ENCODE results near the gene RIN1. TPM values are rescaled to one million over a fixed set of nuclear protein-coding genes. Genes with fewer than 3 reads are reported as not detected.

RIN1 gene
- polyA plus RNA-seq, 4 donors, result 5.8 to 9.6 (median 7.2) TPM

GRCh38 chr11:66292543-66293332 is 43.5 kb downstream of the RIN1 start:
- peaks cover 0 to 4% (median 0%) of the 10 kb centered on the region in 3 donors for H3K36me3 ChIP-seq (ENCODE audit: control insufficient read depth in 3 of 3, insufficient read depth in 2 of 3, low read depth in 1 of 3, low read length in 3 of 3)
- H3K27ac ChIP-seq (ENCODE audit: low read depth in 1 of 3, low read length in 2 of 3), result no peak overlapping the region
- FAIRE-seq, result no peak
- no peak overlapping the region for H3K4me3 ChIP-seq (ENCODE audit: low read depth in 1 of 3, low read length in 3 of 3)
- no peaks in the 10 kb centered on the region for H3K9me3 ChIP-seq (ENCODE audit: control insufficient read depth in 2 of 2, insufficient read depth in 1 of 2, low read depth in 1 of 2, low read length in 1 of 2)
- DNase-seq, result no peak
- 20 to 47% (median 36%) methylated on average over 15 to 17 of the region's 17 CpGs for WGBS, 3 donors
- H3K4me1 ChIP-seq (ENCODE audit: control insufficient read depth in 3 of 3, insufficient read depth in 2 of 3, low read depth in 1 of 3, low read length in 2 of 3), result peaks cover 5 to 23% (median 8%) of the 10 kb centered on the region in 3 donors
- H3K27me3 ChIP-seq (ENCODE audit: control insufficient read depth in 3 of 3, insufficient read depth in 3 of 3, low read length in 3 of 3), result peaks cover 0 to 43% (median 5%) of the 10 kb centered on the region in 3 donors

- Histone ChIP-seq H3K4me3 (ENCODE audit: low read depth in 1 of 3, low read length in 3 of 3) (peak within 1 kb of the TSS in 2 of 3 donors; percentile 21 to 59), H3K27ac (ENCODE audit: low read depth in 1 of 3, low read length in 2 of 3) (no peak within 1 kb of the TSS), H3K36me3 (ENCODE audit: control insufficient read depth in 3 of 3, insufficient read depth in 2 of 3, low read depth in 1 of 3, low read length in 3 of 3) (peaks cover 0 to 11% (median 0%) of the 10 kb centered on the region in 3 donors), H3K9me3 (ENCODE audit: control insufficient read depth in 2 of 2, insufficient read depth in 1 of 2, low read depth in 1 of 2, low read length in 1 of 2) (no peaks in the 10 kb centered on the region), H3K27me3 (ENCODE audit: control insufficient read depth in 3 of 3, insufficient read depth in 3 of 3, low read length in 3 of 3) (peaks cover 0 to 38% (median 5%) of the 10 kb centered on the region in 3 donors), H3K4me1 (ENCODE audit: control insufficient read depth in 3 of 3, insufficient read depth in 2 of 3, low read depth in 1 of 3, low read length in 2 of 3) (peaks cover 5 to 31% (median 8%) of the 10 kb centered on the region in 3 donors)
- WGBS, 3 donors, result 2 to 3% (median 2%) methylated on average over 55 to 95 of the region's 95 CpGs
- no peak for FAIRE-seq
- peak in 1 of 2 donors; percentile 50 for DNase-seq
Measured at GRCh38 chr11:66291706-66292542, 44.3 kb downstream of the RIN1 start, which contains the start of gene TMEM151A. TMEM151A (plus strand) TSS chr11:66291894; CDS start chr11:66292014, 120 bp downstream.

- H3K27me3 ChIP-seq (ENCODE audit: control insufficient read depth in 3 of 3, insufficient read depth in 3 of 3, low read length in 3 of 3), result peaks cover 0 to 31% (median 5%) of the 10 kb centered on the region in 3 donors
- FAIRE-seq (no peak), DNase-seq (no peak)
- H3K36me3 ChIP-seq (ENCODE audit: control insufficient read depth in 3 of 3, insufficient read depth in 2 of 3, low read depth in 1 of 3, low read length in 3 of 3), result peaks cover 0 to 17% (median 0%) of the 10 kb centered on the region in 3 donors
- H3K9me3 ChIP-seq (ENCODE audit: control insufficient read depth in 2 of 2, insufficient read depth in 1 of 2, low read depth in 1 of 2, low read length in 1 of 2), result no peaks in the 10 kb centered on the region
- H3K4me3 ChIP-seq (ENCODE audit: low read depth in 1 of 3, low read length in 3 of 3), result peak overlapping the region in 2 of 3 donors; percentile 21 to 59
- no peak overlapping the region for H3K27ac ChIP-seq (ENCODE audit: low read depth in 1 of 3, low read length in 2 of 3)
- 11 to 17% (median 17%) methylated on average over 13 to 16 of the region's 16 CpGs for WGBS, 3 donors
- H3K4me1 ChIP-seq (ENCODE audit: control insufficient read depth in 3 of 3, insufficient read depth in 2 of 3, low read depth in 1 of 3, low read length in 2 of 3), result peaks cover 5 to 36% (median 8%) of the 10 kb centered on the region in 3 donors
Measured at GRCh38 chr11:66291303-66291705, 44.9 kb downstream of the RIN1 start.

- H3K27ac ChIP-seq (ENCODE audit: low read depth in 1 of 3, low read length in 2 of 3), result peak overlapping the region in 1 of 3 donors; percentile 99
- peaks cover 5 to 36% (median 8%) of the 10 kb centered on the region in 3 donors for H3K4me1 ChIP-seq (ENCODE audit: control insufficient read depth in 3 of 3, insufficient read depth in 2 of 3, low read depth in 1 of 3, low read length in 2 of 3)
- DNase-seq, result no peak
- WGBS, 3 donors, result 69 to 76% (median 71%) methylated on average over 2 of the region's 2 CpGs
- no peaks in the 10 kb centered on the region for H3K9me3 ChIP-seq (ENCODE audit: control insufficient read depth in 2 of 2, insufficient read depth in 1 of 2, low read depth in 1 of 2, low read length in 1 of 2)
- H3K27me3 ChIP-seq (ENCODE audit: control insufficient read depth in 3 of 3, insufficient read depth in 3 of 3, low read length in 3 of 3), result peaks cover 0 to 29% (median 5%) of the 10 kb centered on the region in 3 donors
- FAIRE-seq, result no peak
- H3K4me3 ChIP-seq (ENCODE audit: low read depth in 1 of 3, low read length in 3 of 3), result peak overlapping the region in 1 of 3 donors; percentile 62
- H3K36me3 ChIP-seq (ENCODE audit: control insufficient read depth in 3 of 3, insufficient read depth in 2 of 3, low read depth in 1 of 3, low read length in 3 of 3), result peaks cover 0 to 27% (median 0%) of the 10 kb centered on the region in 3 donors
Measured at GRCh38 chr11:66290330-66290621, 46.0 kb downstream of the RIN1 start.

- 7 to 10% (median 9%) methylated on average over 34 to 36 of the region's 36 CpGs for WGBS, 3 donors
- DNase-seq, result peak in 1 of 2 donors; percentile 87
- Histone ChIP-seq H3K9me3 (ENCODE audit: control insufficient read depth in 2 of 2, insufficient read depth in 1 of 2, low read depth in 1 of 2, low read length in 1 of 2) (no peaks in the 10 kb centered on the region), H3K4me1 (ENCODE audit: control insufficient read depth in 3 of 3, insufficient read depth in 2 of 3, low read depth in 1 of 3, low read length in 2 of 3) (peaks cover 5 to 36% (median 8%) of the 10 kb centered on the region in 3 donors), H3K4me3 (ENCODE audit: low read depth in 1 of 3, low read length in 3 of 3) (peak overlapping the region; percentile 40 to 82 (median 62)), H3K27me3 (ENCODE audit: control insufficient read depth in 3 of 3, insufficient read depth in 3 of 3, low read length in 3 of 3) (peaks cover 0 to 29% (median 5%) of the 10 kb centered on the region in 3 donors), H3K27ac (ENCODE audit: low read depth in 1 of 3, low read length in 2 of 3) (peak overlapping the region; percentile 96 to 99 (median 97)), H3K36me3 (ENCODE audit: control insufficient read depth in 3 of 3, insufficient read depth in 2 of 3, low read depth in 1 of 3, low read length in 3 of 3) (peaks cover 0 to 33% (median 0%) of the 10 kb centered on the region in 3 donors)
- no peak for FAIRE-seq
Measured at GRCh38 chr11:66289548-66290329, 46.5 kb downstream of the RIN1 start.

GRCh38 chr11:66288671-66289547 is 47.3 kb downstream of the RIN1 start, which contains the start of gene YIF1A:
YIF1A (minus strand) TSS chr11:66289143; CDS start chr11:66288985, 158 bp downstream.
- 0 to 1% (median 1%) methylated on average over 51 to 87 of the region's 87 CpGs for WGBS, 3 donors
- H3K4me1 ChIP-seq (ENCODE audit: control insufficient read depth in 3 of 3, insufficient read depth in 2 of 3, low read depth in 1 of 3, low read length in 2 of 3), result peaks cover 5 to 36% (median 8%) of the 10 kb centered on the region in 3 donors
- H3K36me3 ChIP-seq (ENCODE audit: control insufficient read depth in 3 of 3, insufficient read depth in 2 of 3, low read depth in 1 of 3, low read length in 3 of 3), result peaks cover 0 to 41% (median 0%) of the 10 kb centered on the region in 3 donors
- H3K9me3 ChIP-seq (ENCODE audit: control insufficient read depth in 2 of 2, insufficient read depth in 1 of 2, low read depth in 1 of 2, low read length in 1 of 2), result no peaks in the 10 kb centered on the region
- FAIRE-seq (peak; percentile 67), DNase-seq (peak; percentile 99 to 100)
- peaks cover 0 to 28% (median 5%) of the 10 kb centered on the region in 3 donors for H3K27me3 ChIP-seq (ENCODE audit: control insufficient read depth in 3 of 3, insufficient read depth in 3 of 3, low read length in 3 of 3)
- H3K4me3 ChIP-seq (ENCODE audit: low read depth in 1 of 3, low read length in 3 of 3), result peak within 1 kb of the TSS; percentile 72 to 82 (median 74)
- H3K27ac ChIP-seq (ENCODE audit: low read depth in 1 of 3, low read length in 2 of 3), result peak within 1 kb of the TSS; percentile 97 to 99 (median 97)

Data from small intestine (tissue), 7 donors.